Measurements from ENCODE around the gene ANO9.

DNA sequence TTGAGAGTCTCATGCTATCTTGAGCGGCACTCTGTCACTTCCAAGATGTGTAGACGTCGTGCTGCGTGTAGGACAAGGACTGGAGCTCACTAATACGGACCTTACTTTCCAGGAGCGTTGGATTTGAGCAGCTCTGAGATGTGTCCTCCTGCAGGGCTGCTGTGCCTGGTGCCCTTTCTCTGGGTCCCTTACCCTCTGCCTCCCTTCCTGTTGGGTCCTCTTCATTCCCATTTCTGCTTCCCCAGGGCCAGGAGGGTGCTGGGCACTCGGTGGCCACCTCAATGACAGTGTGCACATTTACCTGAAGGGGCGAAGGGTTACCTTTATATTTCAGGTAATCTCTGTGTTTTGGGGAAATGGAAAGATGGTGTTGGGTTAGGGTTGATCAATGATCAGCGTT is 12.2 kb upstream of the ANO9 start:
- TF ChIP-seq, protein P1, sequence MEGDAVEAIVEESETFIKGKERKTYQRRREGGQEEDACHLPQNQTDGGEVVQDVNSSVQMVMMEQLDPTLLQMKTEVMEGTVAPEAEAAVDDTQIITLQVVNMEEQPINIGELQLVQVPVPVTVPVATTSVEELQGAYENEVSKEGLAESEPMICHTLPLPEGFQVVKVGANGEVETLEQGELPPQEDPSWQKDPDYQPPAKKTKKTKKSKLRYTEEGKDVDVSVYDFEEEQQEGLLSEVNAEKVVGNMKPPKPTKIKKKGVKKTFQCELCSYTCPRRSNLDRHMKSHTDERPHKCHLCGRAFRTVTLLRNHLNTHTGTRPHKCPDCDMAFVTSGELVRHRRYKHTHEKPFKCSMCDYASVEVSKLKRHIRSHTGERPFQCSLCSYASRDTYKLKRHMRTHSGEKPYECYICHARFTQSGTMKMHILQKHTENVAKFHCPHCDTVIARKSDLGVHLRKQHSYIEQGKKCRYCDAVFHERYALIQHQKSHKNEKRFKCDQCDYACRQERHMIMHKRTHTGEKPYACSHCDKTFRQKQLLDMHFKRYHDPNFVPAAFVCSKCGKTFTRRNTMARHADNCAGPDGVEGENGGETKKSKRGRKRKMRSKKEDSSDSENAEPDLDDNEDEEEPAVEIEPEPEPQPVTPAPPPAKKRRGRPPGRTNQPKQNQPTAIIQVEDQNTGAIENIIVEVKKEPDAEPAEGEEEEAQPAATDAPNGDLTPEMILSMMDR (IDR thresholded peaks at IDR 0.05 in 8 of 11, conservative IDR thresholded peaks at IDR 0.05 in 3 of 11): no peak
- TF ChIP-seq POLR2A (IDR thresholded peaks at IDR 0.05): no peak

All from spleen (tissue), 7 donors.